A549 (cell line): ENCODE results near the gene PAX8. TPM values are rescaled to one million over a fixed set of nuclear protein-coding genes. Genes with fewer than 3 reads are reported as not detected.
A peak's percentile ranks its signal among the peaks of the same experiment; 100 is the strongest.

ENCODE experiments used
- ATAC-seq, 2 experiments: fragments of 200-7000 bp in 1 of 2; fragments of >200 bp in 1 of 2; cut with Nextera tagmentation in 1 of 2; cut with Tn5 transposase in 1 of 2; 3 replicates each; pipeline versions ENCODE4 v1.8.0 to v1.9.1; 2018 to 2020; ENCODE audit warnings: mild to moderate bottlenecking in 1 of 2, moderate library complexity in 1 of 2
- CTCF ChIA-PET: fragments of 300-600 bp; sonication (Branson Sonifier 250); formaldehyde crosslinking; extraction: SDS; loops from one replicate; lab custom pipeline; 2021; ENCODE audit warnings: antibody characterized with exemption, inconsistent platforms; lab: Yijun Ruan, JAX
- POLR2A ChIA-PET: fragments of 350-600 bp; formaldehyde crosslinking; extraction: SDS; loops from one replicate; lab custom pipeline; 2021; ENCODE audit warnings: antibody characterized with exemption, inconsistent platforms; lab: Yijun Ruan, JAX
- DNase-seq, 2 experiments: peaks; one replicate each; pipeline versions ENCODE4 v3.0.0 to v3.0.0-alpha.2; 2011 to 2016; ENCODE audit warnings: low read depth in 1 of 2, low spot score in 1 of 2
- FAIRE-seq: peaks from 2 replicates; lab custom pipeline; 2011; peaks lifted over from hg19 to GRCh38; lab: Jason Lieb, UNC
- H3K27ac ChIP-seq, 2 experiments: fragments of >200 bp; sonication (Bioruptor Twin); formaldehyde crosslinking; 3 replicates each; pipeline ENCODE4 v1.5.1; 2016 to 2017
- H3K4me1 ChIP-seq: fragments of >200 bp; sonication (Bioruptor Twin); formaldehyde crosslinking; 3 replicates; pipeline ENCODE4 v1.6.1; 2016
- H3K4me2 ChIP-seq: fragments of >200 bp; sonication (Bioruptor Twin); formaldehyde crosslinking; 3 replicates; pipeline ENCODE4 v1.6.1; 2016
- H3K4me3 ChIP-seq: fragments of >200 bp; sonication (Bioruptor Twin); formaldehyde crosslinking; 3 replicates; pipeline ENCODE4 v1.5.1; 2016
- H3K9me3 ChIP-seq: fragments of >200 bp; sonication (Bioruptor Twin); formaldehyde crosslinking; 3 replicates; pipeline ENCODE4 v1.6.1; 2016
- CBX2 ChIP-seq: fragments of 200-600 bp; sonication (generic); IDR thresholded peaks from 2 replicates; pipeline ENCODE4 v1.6.1; 2016; ENCODE audit warnings: low read depth, mild to moderate bottlenecking, borderline replicate concordance
- EHF ChIP-seq: fragments of 250-450 bp; sonication (Bioruptor Pico); IDR thresholded peaks from 2 replicates; pipeline ENCODE4 v1.5.0; 2020; ENCODE audit warnings: mild to moderate bottlenecking
- EHMT2 ChIP-seq: fragments of 200-600 bp; sonication (generic); IDR thresholded peaks from 2 replicates; pipeline ENCODE4 v1.6.1; 2016; ENCODE audit warnings: antibody characterized with exemption, low read depth, mild to moderate bottlenecking, moderate library complexity
- FOSL2 ChIP-seq, 2 experiments: fragments of 450-650 bp in 1 of 2; fragments of >200 bp in 1 of 2; sonication (Bioruptor Twin) in 1 of 2; formaldehyde crosslinking; IDR thresholded peaks; 2 replicates each; pipeline versions ENCODE4 v1.5.0 to v1.6.1; 2016 to 2020; ENCODE audit warnings: mild to moderate bottlenecking in 1 of 2, moderate library complexity in 1 of 2
- HOXB13 ChIP-seq: fragments of 250-450 bp; sonication (Bioruptor Pico); IDR thresholded peaks from 2 replicates; pipeline ENCODE4 v1.5.0; 2020; ENCODE audit warnings: low read depth, mild to moderate bottlenecking, moderate library complexity
- MAFK ChIP-seq: fragments of 450-650 bp; IDR thresholded peaks from 2 replicates; pipeline ENCODE4 v1.6.1; 2014; ENCODE audit not compliant: partially characterized antibody
- MYC ChIP-seq: IDR thresholded peaks from 2 replicates; pipeline ENCODE4 v1.6.1; 2012; ENCODE audit warnings: mild to moderate bottlenecking, inconsistent platforms, low read length, improper control_type of control experiment, borderline replicate concordance
- POLR2AphosphoS2 ChIP-seq: conservative IDR thresholded peaks from 2 replicates; pipeline ENCODE4 v1.6.1; 2012; ENCODE audit warnings: low read length, improper control_type of control experiment, inconsistent platforms
- RCOR1 ChIP-seq: fragments of 150-350 bp; IDR thresholded peaks from 2 replicates; pipeline ENCODE4 v1.6.1; 2014; ENCODE audit warnings: antibody characterized with exemption, low read length, low read depth
- RFX5 ChIP-seq: fragments of 450-650 bp; IDR thresholded peaks from 2 replicates; pipeline ENCODE4 v1.7.1; 2014; ENCODE audit warnings: antibody characterized with exemption, mild to moderate bottlenecking, moderate library complexity
- WGBS: methylation state at CpG from one replicate; pipeline ENCODE4 v1.1.6; 2017; ENCODE audit errors: missing lambda C conversion rate; 5-methylcytosine and 5-hydroxymethylcytosine counted together
- polyA plus RNA-seq, 4 experiments: library from polyadenylated mRNA; depleted of rRNA in 3 of 4; stranded (reverse); fragments of >200 nt; fragmentation: RNase III in 1 of 4; extraction: RNeasy Plus Mini Kit Qiagen cat#74134 plus additional on column Dnase treatment in 1 of 4; gene quantifications; 2 replicates in 3 of 4; 3 replicates in 1 of 4; pipeline ENCODE4 v1.2.3, GENCODE V29; 2011 to 2017
- TF ChIP-seq, protein P1 (sequence below): fragments of >200 bp; sonication (Bioruptor Twin); formaldehyde crosslinking; IDR thresholded peaks from 2 replicates; pipeline ENCODE4 v1.6.1; 2016

Gene PAX8
- polyA plus RNA-seq, 2 of the 4 experiments (the other 2 are of a cell fraction), result 0.71 to 0.81 TPM

DNA sequence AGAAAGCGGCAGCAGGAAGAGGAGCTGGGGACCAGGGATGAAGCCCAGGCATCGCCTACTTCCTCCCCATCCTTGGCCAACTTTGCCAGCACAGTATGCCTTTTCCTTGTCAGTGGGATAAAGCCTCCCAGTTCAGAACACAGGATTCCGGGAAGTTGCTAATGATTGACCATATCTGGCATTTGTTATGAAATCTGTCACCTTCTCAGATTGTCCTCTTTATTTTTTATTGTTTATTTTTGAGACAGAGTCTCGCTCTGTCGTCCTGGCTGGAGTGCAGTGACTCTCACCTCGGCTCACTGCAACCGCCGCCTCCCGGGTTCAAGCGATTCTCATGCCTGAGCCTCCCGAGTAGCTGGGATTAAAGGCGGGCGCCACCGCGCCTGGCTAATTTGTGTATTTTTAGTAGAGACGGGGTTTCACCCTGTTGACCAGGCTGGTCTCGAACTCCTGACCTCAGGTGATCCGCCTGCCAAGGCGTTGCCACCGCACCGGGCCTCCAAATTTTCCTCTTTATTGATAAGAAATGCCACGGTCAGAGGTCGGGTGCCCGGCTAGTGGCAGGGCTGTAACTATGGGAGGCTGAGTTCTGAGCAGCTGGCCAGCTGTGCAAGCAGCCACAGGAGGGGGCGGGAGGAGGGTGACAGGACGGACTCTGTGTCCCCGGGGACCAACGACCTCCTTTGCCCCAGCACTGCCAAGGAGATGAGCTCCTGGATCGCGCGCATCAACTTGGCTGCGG, 80.5 kb downstream of the PAX8 start:
- H3K4me1 ChIP-seq, result peaks cover 42% of the 10 kb centered on the region
- CTCF ChIA-PET, result interaction anchor here (0.6 to 12.3 kb wide), 66 partner anchors 7 to 437 kb away, joined by 3 to 243 read pairs (median 6); partner anchors contain the start of genes PAX8 and PSD4
- no peak; a peak in 1 of 6 replicates for ATAC-seq
- no peaks in the 10 kb centered on the region for H3K9me3 ChIP-seq
- WGBS, result 66% methylated on average over 28 of the region's 32 CpGs
- H3K4me2 ChIP-seq, result peak overlapping the region; percentile 71
- peak overlapping the region; percentile 92 to 97 for H3K27ac ChIP-seq
- POLR2A ChIA-PET, result interaction anchor here (0.6 to 1.9 kb wide), 12 partner anchors 19 to 178 kb away, joined by 3 to 13 read pairs (median 4); no protein-coding TSS in a partner anchor
- peak overlapping the region; percentile 73 for H3K4me3 ChIP-seq
- FAIRE-seq, result no peak
- DNase-seq, result no peak
- no peak for TF ChIP-seq FOSL2 (IDR thresholded peaks at IDR 0.05)
- no peak for TF ChIP-seq FOSL2 (CRISPR knock-in tag; IDR thresholded peaks at IDR 0.05)
- TF ChIP-seq RCOR1, result no peak
- TF ChIP-seq MYC, result no peak
- no peak for TF ChIP-seq MAFK
- TF ChIP-seq, protein P1, sequence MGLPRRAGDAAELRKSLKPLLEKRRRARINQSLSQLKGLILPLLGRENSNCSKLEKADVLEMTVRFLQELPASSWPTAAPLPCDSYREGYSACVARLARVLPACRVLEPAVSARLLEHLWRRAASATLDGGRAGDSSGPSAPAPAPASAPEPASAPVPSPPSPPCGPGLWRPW, result no peak
- no peak for TF ChIP-seq EHF (CRISPR knock-in tag)
- TF ChIP-seq CBX2, result no peak

DNA sequence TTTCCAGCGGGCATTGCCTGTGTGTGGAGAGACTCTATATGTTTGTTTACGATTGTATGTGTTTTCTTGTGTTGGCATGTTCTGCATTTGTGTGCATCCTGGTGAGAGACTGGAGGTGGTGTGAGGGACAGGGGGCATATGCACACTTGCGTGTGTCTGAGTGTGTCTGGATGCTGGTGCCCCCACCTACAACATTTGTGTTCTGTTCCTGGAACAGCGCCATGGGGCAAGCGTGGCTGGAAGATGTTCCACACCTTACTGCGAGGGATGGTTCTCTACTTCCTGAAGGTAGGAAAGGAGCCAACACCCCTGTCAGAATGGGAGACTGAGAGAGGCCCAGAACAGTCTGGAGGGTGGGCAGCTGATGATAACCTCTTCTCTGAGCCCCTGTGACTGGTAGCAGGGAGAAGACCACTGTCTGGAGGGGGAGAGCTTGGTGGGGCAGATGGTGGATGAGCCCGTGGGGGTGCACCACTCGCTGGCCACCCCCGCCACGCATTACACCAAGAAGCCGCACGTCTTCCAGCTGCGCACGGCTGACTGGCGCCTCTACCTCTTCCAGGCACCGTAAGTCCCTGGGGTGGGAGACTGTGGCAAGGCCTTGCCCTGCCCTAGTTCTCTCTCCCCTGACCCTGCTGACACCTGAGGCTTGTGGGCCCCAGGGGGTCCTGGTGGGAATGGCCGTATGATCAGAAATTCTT, 81.2 kb downstream of the PAX8 start:
- DNase-seq, result no peak
- no peak overlapping the region for H3K27ac ChIP-seq
- TF ChIP-seq HOXB13 (CRISPR knock-in tag), result no peak
- TF ChIP-seq, all 56 proteins: peak for 0
- no peaks in the 10 kb centered on the region for H3K9me3 ChIP-seq
- ATAC-seq (no peak), FAIRE-seq (no peak)
- POLR2A ChIA-PET, result interaction anchor here (1.7 to 1.8 kb wide), 2 partner anchors 41 to 43 kb away, joined by 7 to 13 read pairs; no protein-coding TSS in a partner anchor
- 86% methylated on average over 17 of the region's 17 CpGs for WGBS
- CTCF ChIA-PET, result interaction anchor here (0.6 to 12.3 kb wide), 22 partner anchors 10 to 192 kb away, joined by 3 to 243 read pairs (median 12); partner anchors contain the start of gene PSD4
- H3K4me3 ChIP-seq, result no peak overlapping the region
- H3K4me2 ChIP-seq, result no peak overlapping the region
- peaks cover 35% of the 10 kb centered on the region for H3K4me1 ChIP-seq

DNA sequence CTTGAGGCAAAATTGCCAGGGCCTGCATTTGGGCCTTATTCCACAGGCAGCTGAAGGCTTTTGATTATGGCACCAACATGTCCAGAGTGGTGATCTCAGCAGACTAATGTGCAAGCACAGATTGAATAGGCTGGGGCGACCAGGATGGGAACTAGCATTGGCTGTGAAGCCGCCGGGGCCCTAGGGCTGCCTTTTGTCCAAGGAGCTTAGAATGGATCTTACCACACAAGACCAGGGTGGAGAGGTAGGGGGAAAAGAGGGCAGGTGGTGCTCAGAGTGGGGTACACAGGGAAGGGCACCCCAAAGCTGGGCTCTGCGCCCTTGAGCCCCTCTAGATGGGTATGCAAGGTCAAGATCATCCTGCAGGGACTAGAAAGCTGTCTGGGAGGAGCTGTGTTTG, 81.9 kb downstream of the PAX8 start:
- Histone ChIP-seq H3K9me3 (no peaks in the 10 kb centered on the region), H3K4me1 (peaks cover 28% of the 10 kb centered on the region)
- ChIA-PET CTCF (interaction anchor here (0.6 to 12.3 kb wide), 8 partner anchors 16 to 193 kb away, joined by 3 to 243 read pairs (median 6); partner anchors contain the start of gene PSD4), POLR2A (no interaction called here)
- FAIRE-seq, result no peak
- 90% methylated on average over 4 of the region's 4 CpGs for WGBS
- no peak for TF ChIP-seq RFX5
- TF ChIP-seq POLR2AphosphoS2, result no peak
- TF ChIP-seq, all 56 proteins: peak for 0
- ATAC-seq (no peak), DNase-seq (no peak)
- Histone ChIP-seq H3K4me2 (no peak overlapping the region), H3K4me3 (no peak overlapping the region), H3K27ac (no peak overlapping the region)

DNA sequence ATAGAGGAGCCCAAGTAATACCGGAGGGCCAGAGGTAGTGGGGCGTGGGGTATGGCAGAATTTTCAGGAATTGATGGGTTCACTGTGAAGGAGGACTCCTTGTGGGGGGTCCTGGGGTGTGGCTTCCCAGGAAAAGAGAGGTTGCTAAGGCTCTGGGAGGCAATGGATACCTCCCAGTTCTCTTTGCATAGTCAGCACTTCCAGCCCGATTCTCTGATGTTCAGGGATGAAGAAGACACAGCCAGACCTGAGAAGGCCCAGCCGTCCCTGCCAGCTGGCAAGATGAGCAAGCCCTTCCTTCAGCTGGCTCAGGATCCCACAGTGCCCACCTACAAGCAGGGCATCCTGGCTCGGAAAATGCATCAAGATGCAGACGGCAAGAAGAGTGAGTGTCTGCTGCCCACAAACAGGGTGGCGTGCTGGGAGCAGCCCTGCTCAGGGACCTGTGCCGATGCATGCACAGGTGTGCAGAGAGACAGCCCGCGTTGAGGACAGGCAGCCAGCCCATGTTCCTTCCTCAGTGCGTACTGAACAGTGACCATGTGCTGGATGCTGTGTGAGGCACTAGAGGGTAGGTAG, 82.7 kb downstream of the PAX8 start:
- DNase-seq, result no peak
- POLR2A ChIA-PET, result no interaction called here
- WGBS, result 92% methylated on average over 11 of the region's 11 CpGs
- peaks cover 20% of the 10 kb centered on the region for H3K4me1 ChIP-seq
- H3K4me3 ChIP-seq, result no peak overlapping the region
- TF ChIP-seq EHMT2, result no peak
- TF ChIP-seq MAFK, result peak; percentile 85
- TF ChIP-seq MYC, result no peak
- no peak overlapping the region for H3K4me2 ChIP-seq
- no peak for ATAC-seq
- no peak for FAIRE-seq
- no peak overlapping the region for H3K27ac ChIP-seq
- no peaks in the 10 kb centered on the region for H3K9me3 ChIP-seq
- CTCF ChIA-PET, result interaction anchor here (1.1 to 12.3 kb wide), 5 partner anchors 15 to 174 kb away, joined by 3 to 243 read pairs (median 5); no protein-coding TSS in a partner anchor
